Activated CD8-positive, alpha-beta memory T cell treated with anti-CD3 and anti-CD28 coated beads, Interleukin-2, amount 50 U/mL, for 48 hours (primary cell): Measurements from ENCODE around the gene KCNC4.

Source experiments
- DNase-seq: peaks from one replicate; pipeline ENCODE4 v3.0.0-alpha.2; 2020

Gene KCNC4

GRCh38 chr1:110189181-110189580 is 20.9 kb upstream of the KCNC4 start:
- no peak for DNase-seq

- DNase-seq = no peak
Observed at GRCh38 chr1:110190282-110190929, 19.7 kb upstream of the KCNC4 start.

- no peak for DNase-seq
Observed at GRCh38 chr1:110192541-110192940, 17.6 kb upstream of the KCNC4 start.

- DNase-seq = no peak
Observed at GRCh38 chr1:110195196-110195595, 14.9 kb upstream of the KCNC4 start.

- peak; percentile 70 for DNase-seq
Observed at GRCh38 chr1:110196917-110197765, 13.0 kb upstream of the KCNC4 start.

GRCh38 chr1:110197905-110198629 is 12.0 kb upstream of the KCNC4 start:
- DNase-seq = no peak

- no peak for DNase-seq
Observed at GRCh38 chr1:110198746-110199145, 11.4 kb upstream of the KCNC4 start.

GRCh38 chr1:110200190-110200589 is 9.9 kb upstream of the KCNC4 start:
- DNase-seq = no peak

- no peak for DNase-seq
Observed at GRCh38 chr1:110200666-110201065, 9.4 kb upstream of the KCNC4 start.

- DNase-seq = no peak
Observed at GRCh38 chr1:110201157-110201825, 8.8 kb upstream of the KCNC4 start.

- DNase-seq = peak; percentile 76
Observed at GRCh38 chr1:110203021-110203661, 7.0 kb upstream of the KCNC4 start.

- no peak for DNase-seq
Observed at GRCh38 chr1:110205156-110205555, 5.0 kb upstream of the KCNC4 start.

GRCh38 chr1:110205591-110206155 is 4.4 kb upstream of the KCNC4 start:
- DNase-seq = no peak

GRCh38 chr1:110206261-110206920 is 3.7 kb upstream of the KCNC4 start:
- DNase-seq = no peak

GRCh38 chr1:110207831-110208230 is 2.3 kb upstream of the KCNC4 start:
- DNase-seq = peak; percentile 88

- DNase-seq = no peak
Observed at GRCh38 chr1:110208916-110209645, 1.0 kb upstream of the KCNC4 start.

- DNase-seq = peak; percentile 80
Observed at GRCh38 chr1:110210604-110211495, 736 bp downstream of the KCNC4 start.

GRCh38 chr1:110211496-110212168 is 1.5 kb downstream of the KCNC4 start:
- peak; percentile 79 for DNase-seq
